GM21447 (cell line): Measurements from ENCODE around the gene SLC4A2.

Experiments used
- ATAC-seq: cut with Tn5 transposase; IDR thresholded peaks from one replicate; pipeline ENCODE4 v1.9.1; 2021; ENCODE audit not compliant: unreplicated experiment

The SLC4A2 gene

GRCh38 chr7:151114151-151115090 is 55.0 kb downstream of the SLC4A2 start:
- ATAC-seq: no peak

- ATAC-seq: no peak
These were observed 55.9 kb downstream of the SLC4A2 start for GRCh38 chr7:151115121-151115835.

GRCh38 chr7:151115836-151116418 is 56.5 kb downstream of the SLC4A2 start:
- no peak for ATAC-seq

GRCh38 chr7:151116603-151117440 is 57.4 kb downstream of the SLC4A2 start:
- ATAC-seq: no peak

- ATAC-seq: no peak
These were observed 58.2 kb downstream of the SLC4A2 start for GRCh38 chr7:151117565-151117964.

GRCh38 chr7:151118108-151119054 is 59.0 kb downstream of the SLC4A2 start:
- no peak for ATAC-seq

- no peak for ATAC-seq
These were observed 59.6 kb downstream of the SLC4A2 start for GRCh38 chr7:151119055-151119415.

- ATAC-seq: no peak
These were observed 60.5 kb downstream of the SLC4A2 start for GRCh38 chr7:151119902-151120301.

- no peak for ATAC-seq
These were observed 61.5 kb downstream of the SLC4A2 start for GRCh38 chr7:151120896-151121295.

GRCh38 chr7:151121380-151122170 is 62.2 kb downstream of the SLC4A2 start:
- ATAC-seq: no peak

GRCh38 chr7:151122276-151122675 is 62.9 kb downstream of the SLC4A2 start:
- no peak for ATAC-seq

- ATAC-seq: no peak
These were observed 63.4 kb downstream of the SLC4A2 start for GRCh38 chr7:151122796-151123157.

- no peak for ATAC-seq
These were observed 63.9 kb downstream of the SLC4A2 start for GRCh38 chr7:151123158-151123821.

GRCh38 chr7:151123822-151124464 is 64.6 kb downstream of the SLC4A2 start:
- no peak for ATAC-seq

GRCh38 chr7:151124481-151124880 is 65.1 kb downstream of the SLC4A2 start:
- ATAC-seq: no peak

- no peak for ATAC-seq
These were observed 65.6 kb downstream of the SLC4A2 start for GRCh38 chr7:151124899-151125399.

GRCh38 chr7:151125470-151125845 is 66.1 kb downstream of the SLC4A2 start:
- no peak for ATAC-seq
